Subcutaneous adipose tissue (tissue), 4 donors: ENCODE data around the gene CCDC7. TPM values are rescaled to one million over a fixed set of nuclear protein-coding genes. Genes with fewer than 3 reads are reported as not detected.

Source experiments
- CTCF ChIP-seq: fragments of 450-650 bp; IDR thresholded peaks from one replicate; pipeline ENCODE4 v1.5.1; 2016; ENCODE audit warnings: low read depth, mild to moderate bottlenecking, control low read depth, antibody characterized with exemption, moderate library complexity
- total RNA-seq, 4 donors: library from RNA; depleted of rRNA; stranded (reverse); fragments of >200 nt; gene quantifications; one replicate each; pipeline ENCODE4 v1.1.0, GENCODE V29; 2016

CCDC7 gene
- total RNA-seq, 4 donors from 2014 or later = 11.0 to 31.0 (median 27.5) TPM

DNA sequence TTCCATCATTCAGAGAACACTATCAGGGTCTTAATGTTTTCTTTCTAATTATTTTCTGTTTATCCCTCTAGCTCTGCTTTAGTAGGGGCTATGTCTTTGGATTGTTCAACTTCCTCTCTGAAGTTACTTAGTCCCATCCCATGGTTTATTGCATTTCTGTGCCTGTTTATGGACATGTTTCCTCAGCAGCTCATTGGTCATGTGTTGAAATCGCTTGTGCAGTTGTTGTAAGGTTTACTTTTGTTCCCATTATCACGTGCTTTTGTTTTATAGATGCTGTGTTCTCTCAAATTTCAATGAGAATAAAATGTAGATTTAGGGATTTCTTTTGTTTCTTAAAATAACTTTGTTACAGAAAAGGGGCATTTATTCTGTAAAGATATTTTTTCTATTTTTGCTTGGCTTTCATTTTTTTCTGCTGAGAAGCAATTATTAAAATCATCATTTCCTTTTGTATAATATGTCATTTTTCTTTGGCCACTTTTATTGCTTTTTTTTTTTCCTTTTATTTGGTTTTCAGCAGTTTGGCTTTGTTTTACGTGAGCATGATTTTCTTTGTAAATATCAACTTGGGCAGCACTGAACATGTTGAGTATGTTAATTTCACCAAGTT lies 110.9 kb downstream of the CCDC7 start:
- no peak for TF ChIP-seq CTCF

GRCh38 chr10:32577448-32577847 lies 131.5 kb downstream of the CCDC7 start:
- TF ChIP-seq CTCF = no peak

DNA sequence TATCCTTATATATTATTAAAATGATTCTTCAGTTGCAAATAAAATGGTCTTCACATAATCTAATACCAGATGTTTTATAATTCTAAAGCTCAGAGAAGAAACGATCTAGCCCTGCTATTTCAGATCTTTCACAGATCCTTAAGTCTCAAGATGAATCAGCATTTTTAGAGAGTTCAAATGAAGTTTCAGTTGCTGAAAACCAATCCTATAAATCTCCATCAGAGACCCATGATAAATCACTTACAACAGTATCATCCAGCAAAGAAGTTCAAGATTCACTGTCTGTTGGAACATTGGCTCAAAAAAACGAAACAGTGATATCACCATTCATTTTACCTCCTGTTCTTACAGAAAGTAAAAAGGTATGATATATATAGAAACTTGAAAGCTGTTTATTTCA lies 137.0 kb downstream of the CCDC7 start:
- TF ChIP-seq CTCF = no peak

DNA sequence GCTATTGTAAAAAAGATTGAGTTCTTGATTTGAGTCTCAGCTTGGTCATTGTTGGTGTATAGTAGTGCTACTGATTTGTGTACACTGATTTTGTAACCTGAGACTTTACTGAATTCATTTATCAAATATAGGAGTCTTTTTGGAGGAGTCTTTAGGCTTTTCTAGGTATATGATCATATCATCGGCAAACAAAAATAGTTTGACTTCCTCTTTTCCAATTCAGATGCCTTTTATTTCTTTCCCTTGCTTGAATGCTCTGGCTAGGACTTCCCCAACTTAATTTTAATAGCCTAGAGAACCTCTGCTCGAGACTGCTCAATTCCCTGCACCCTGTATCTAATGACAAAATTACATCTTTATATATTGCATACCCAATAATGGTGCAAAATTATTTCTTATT lies 154.4 kb downstream of the CCDC7 start:
- TF ChIP-seq CTCF = no peak

DNA sequence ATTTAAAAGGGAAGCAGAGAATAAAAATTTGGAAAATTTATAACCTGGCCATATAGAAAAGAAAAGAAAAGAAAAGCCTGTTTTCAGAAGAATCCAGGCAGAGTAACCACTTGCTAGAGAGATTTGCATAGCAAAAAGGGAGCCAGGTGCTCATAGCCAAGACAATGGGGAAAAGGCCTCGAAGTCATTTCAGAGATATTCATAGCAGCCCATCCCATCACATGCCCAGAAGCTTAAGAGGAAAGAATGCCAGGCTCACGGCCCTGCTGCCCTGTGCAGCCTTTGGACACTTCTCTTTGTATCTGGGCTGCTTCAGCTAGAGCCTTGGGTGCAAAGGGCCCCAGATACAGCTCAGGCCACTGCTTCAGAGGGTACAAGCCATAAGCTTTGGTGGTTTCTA lies 159.8 kb downstream of the CCDC7 start:
- no peak for TF ChIP-seq CTCF

GRCh38 chr10:32616438-32616837 lies 170.5 kb downstream of the CCDC7 start:
- TF ChIP-seq CTCF = no peak

GRCh38 chr10:32618482-32618881 lies 172.5 kb downstream of the CCDC7 start:
- no peak for TF ChIP-seq CTCF

- TF ChIP-seq CTCF = no peak
Measured at GRCh38 chr10:32621969-32622368, 176.0 kb downstream of the CCDC7 start.
